ENCODE measurements around the gene KIF17.

DNA sequence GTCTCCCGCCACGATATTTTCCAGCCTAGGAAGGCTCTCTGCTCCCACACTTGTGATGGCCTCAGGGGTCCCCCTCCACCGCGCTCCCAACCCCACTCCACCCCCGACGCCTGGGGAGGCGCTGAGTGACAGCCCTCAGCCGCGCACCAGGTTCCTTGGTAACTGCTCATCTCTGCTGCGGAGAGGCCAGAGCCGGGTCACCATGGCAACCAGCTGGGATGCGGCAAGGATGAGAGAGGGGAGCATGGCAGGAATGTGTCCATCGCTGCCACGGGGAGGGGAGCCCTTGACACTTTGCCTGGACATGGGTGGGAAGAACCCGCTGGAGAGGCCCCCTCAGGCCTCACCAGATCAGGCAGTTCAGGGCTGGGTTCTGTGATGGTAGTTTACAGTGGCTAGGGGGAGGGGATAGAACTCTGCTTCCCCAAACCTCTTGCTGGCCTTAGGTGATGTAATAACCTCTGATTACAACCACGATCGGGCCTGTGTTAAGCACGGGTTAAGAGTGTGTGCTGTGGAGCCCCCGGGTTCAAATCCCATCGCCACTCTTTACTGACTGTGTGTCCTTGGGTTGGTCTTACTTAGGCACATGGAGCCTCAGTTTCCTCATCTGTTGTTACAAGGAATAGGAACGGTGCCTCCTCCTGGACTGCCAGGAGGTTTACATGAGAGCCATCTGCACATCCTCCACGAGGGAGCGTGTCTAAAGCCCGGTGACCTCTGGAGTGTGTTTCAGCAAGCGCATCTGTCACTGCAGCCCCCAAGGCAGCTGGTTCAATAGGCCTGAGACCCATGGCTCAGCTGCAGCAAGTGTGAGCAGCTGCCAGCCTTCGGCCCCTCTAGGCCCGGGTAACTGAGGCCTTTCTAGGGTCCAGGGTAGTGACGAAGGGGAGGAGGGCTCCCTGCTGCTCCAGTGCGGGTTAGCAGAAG is 6.3 kb downstream of the KIF17 start:
- TF ChIP-seq POLR2AphosphoS5 (IDR thresholded peaks at IDR 0.05; ENCODE audit: low read depth, low read length) (no peak), POLR2A (IDR thresholded peaks at IDR 0.05; ENCODE audit: low read depth, low read length) (no peak), TAF1 (IDR thresholded peaks at IDR 0.05; ENCODE audit: low read depth, low read length) (no peak), SPI1 (IDR thresholded peaks at IDR 0.05; ENCODE audit: low read depth, low read length) (no peak), PAX5 (IDR thresholded peaks at IDR 0.05; ENCODE audit: insufficient read depth, low read length, severe bottlenecking) (no peak), POU2F2 (IDR thresholded peaks at IDR 0.05; ENCODE audit: low read depth, low read length) (no peak)
